Retina (tissue), 1 donor: ENCODE measurements around the gene UBE2G2.

Source experiments
- DNase-seq: peaks from one replicate; pipeline ENCODE4 v3.0.0-alpha.2; 2016

The UBE2G2 gene

GRCh38 chr21:44742418-44743153, 59.0 kb downstream of the UBE2G2 start:
- DNase-seq, result no peak

GRCh38 chr21:44741921-44742320, 59.7 kb downstream of the UBE2G2 start:
- no peak for DNase-seq

DNA sequence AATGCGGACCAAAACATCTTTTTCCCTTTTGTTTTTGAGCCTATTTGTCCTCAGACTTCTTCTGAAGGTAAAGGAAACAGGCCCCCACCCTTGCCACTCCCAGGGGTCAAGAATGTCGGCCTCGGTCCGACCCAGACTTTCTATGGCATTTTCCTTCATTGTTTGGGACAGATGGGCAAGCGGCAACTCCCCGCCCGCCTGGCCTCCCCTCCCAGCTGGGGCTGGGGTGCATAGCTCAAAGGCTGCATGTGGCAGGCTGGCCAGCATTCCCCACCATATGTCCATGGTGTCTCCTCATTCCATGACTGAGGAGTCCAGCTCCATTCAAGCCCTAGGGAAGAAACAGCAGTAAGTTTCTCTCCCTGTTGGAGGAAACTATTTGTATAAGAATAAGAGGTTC, 60.9 kb downstream of the UBE2G2 start:
- DNase-seq, result no peak

- DNase-seq, result no peak
These were observed 62.3 kb downstream of the UBE2G2 start for GRCh38 chr21:44739316-44739715.

DNA sequence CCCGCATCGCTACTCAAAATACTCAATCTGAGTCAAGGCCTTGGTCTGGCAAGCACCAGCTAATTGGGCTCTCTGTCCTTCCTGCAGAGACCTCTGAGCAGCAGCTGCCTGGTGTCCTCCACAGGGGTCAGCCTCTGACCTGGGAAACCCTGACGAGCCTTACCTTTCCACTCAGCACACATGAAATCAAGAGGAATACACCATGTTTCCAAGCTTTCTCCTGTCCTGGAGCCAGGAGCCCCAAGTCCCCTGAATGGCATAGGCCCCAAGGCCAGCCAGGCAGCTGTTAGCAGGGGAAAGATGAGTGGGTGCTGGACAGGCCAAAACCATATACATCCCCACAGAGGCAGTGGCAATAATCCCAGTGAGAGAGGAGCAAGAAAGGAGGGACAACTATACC, 63.0 kb downstream of the UBE2G2 start:
- no peak for DNase-seq

DNA sequence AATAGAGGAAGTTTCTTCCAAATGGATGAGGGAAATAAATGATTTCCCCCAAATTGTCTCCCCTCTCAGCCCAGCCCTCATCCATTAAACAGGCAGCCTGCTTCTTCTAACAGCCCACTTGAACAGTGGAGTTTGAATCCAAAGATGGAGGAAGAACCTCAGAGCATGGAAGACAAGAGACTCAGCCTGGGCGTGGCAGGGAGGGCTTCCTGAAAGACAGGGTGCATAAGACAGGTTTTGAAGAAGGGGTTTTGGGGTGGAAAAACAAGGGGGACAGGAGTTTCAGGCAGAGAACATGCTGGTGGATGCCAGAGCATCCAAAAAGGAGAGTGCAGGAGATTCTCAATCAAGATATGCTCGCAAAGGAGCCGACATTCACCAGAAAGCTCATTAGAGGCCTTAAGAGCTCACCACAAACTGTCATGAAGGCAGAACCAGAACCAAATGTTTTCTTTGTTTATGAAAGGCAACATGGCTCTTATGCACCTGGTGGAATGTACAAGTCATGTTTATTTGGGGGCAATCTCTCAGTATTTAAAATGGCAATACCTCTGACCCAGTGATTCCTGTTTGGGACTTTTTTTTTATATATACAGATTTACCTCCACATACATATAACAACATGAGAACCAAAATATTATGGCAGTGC, 63.8 kb downstream of the UBE2G2 start:
- peak; percentile 53 for DNase-seq

GRCh38 chr21:44736291-44737004, 65.2 kb downstream of the UBE2G2 start:
- no peak for DNase-seq

DNA sequence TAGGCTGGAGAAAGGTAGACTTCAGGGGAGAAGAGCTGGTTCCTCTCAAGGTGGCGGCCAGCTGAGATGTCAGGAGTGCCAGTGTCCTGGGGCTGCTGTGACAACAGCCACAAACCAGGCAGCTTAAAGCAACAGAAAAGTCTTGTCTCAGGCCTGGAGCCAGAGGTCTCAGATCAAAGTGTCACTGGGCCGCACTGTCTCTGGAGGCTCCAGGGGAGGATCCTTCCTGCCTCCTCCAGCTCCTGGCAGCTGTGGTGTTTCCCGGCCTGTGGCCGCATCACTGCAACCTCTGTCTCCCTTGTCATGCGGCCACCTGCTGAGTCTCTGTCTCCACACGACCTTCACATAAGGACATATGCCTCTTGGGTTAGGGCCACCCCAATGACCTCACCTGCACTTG, 65.8 kb downstream of the UBE2G2 start:
- DNase-seq, result no peak

DNA sequence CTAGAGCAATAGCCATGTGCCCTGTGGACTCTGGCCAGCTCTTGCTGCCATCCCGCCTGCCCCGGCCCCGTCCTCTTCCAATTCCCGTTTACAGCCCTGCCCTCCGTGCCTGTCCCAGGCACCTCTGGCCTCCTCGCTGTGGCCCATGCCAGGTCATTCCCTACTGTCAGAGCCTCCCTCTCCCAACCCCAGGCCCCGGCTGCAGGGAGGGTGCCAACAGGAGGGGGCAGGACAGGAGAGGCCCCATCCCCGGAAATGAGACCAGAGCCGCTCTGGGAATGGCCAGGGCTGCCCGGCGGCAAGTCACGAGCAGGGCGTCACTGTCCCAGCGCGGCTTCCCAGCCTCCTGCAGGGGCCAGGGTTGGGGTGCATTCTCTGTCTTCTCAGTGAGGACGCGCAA, 66.8 kb downstream of the UBE2G2 start:
- no peak for DNase-seq

- no peak for DNase-seq
These were observed 67.4 kb downstream of the UBE2G2 start for GRCh38 chr21:44734026-44734745.

DNA sequence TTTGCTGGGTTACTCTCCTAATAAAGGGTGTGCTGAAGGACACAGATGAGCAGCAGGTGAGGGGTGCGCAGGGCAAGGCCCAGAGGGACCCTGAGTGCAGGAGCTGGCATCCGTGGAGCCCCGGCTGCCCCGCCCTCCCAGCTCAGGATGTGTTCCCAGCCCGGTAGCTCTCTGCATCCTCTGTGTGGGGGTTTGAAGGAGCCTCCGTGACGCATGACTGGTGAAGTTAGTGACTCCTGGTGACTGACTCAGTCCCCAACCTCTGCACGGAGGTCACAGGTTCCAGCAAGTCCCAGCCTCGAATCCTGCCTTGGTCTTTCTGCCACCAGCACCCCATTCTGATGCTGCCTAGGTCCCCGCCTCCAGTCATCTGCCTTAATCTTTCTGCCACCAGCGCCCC, 68.7 kb downstream of the UBE2G2 start:
- DNase-seq, result no peak

GRCh38 chr21:44732263-44732662, 69.4 kb downstream of the UBE2G2 start:
- no peak for DNase-seq

GRCh38 chr21:44730951-44731579, 70.6 kb downstream of the UBE2G2 start:
- DNase-seq, result no peak

DNA sequence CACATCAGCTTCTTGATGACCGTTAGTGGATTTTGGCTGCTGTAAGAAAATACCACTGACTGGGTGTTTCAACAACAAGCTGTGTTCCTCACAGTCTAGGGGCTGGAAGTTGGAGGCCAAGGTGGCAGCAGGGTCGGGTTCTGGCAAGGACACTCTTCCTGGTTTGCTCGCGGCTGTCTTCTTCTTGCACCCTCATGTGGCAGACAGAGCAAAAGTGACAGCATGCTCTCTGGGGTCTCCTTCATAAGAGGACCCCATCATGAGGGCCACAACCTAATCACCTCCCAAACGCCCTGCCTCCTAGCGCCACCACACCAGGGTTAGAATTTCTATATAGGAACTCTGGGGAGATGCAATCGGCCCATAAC, 71.6 kb downstream of the UBE2G2 start:
- DNase-seq, result no peak

DNA sequence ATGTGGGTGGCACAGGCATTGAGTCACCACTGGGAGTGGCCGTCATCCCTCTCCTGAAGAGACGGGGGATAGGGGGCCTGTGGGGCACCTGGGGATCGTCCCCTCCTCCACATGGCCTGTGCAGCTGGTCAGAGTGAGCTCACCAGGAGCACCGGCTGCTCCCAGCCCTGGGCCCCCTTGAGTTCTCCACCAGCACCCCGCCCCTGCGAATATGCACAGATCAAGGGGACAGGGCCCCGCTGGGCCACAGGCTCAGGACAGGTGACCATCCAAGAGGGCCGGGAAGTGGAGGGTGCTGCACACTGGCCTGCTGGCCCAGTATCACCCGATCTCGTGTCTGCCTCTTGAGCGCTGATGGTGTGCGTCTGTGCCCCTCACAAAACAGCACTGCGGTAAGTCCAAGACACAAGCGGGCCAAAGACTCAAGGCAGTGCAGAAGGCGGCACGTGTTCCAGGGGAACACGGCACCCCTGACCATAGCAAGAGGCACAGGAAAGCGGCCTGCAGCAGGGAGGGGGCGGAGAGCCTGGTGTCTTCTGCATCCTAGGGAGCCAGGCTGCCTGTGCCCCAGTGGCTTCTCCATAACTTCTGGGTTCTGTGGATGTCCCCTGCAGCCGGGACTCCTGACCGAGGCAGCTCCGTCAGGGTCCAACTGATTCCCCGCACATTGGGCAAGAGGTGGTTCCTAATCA, 72.1 kb downstream of the UBE2G2 start:
- no peak for DNase-seq

GRCh38 chr21:44728716-44729115, 72.9 kb downstream of the UBE2G2 start:
- DNase-seq, result no peak

GRCh38 chr21:44727757-44728156, 73.9 kb downstream of the UBE2G2 start:
- no peak for DNase-seq

DNA sequence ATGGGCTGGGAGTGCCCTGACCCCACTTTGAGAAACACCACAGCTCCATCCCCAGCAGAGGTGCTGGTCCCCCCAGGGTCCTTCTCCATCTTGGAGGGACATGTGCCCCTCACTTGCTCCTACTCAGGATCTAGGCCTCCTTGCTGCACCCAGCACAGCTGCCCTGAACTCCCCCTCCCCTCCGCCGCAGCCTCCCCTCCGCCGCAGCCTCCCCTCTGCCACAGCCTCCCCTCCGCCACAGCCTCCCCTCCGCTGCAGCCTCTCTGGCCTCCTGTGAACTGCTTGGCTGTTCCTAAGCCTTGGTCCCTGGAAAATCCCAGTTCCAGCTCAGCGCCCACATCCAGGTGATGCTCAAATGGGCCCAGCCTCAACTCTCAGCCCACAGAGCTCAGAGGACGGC, 74.3 kb downstream of the UBE2G2 start:
- DNase-seq, result no peak

DNA sequence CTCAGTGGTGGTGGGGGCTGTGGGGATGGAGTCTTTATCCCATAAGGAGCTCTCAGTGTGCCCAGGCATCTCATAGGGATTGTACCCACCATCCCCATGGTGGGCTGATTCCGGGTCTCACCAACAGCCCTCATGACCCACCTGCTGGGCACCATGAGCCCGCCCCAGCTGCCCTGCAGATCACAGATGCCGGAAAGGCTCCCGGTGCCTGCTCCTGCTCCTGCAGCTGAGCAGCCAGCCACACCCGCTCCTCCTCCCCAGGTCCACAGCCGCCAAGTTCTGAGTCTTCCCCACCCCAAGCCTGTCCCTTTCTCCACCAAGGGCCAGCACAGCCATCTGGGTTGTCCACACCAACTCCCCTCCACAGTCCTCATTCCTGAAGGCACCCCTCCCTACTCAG, 74.8 kb downstream of the UBE2G2 start:
- DNase-seq, result no peak

- DNase-seq, result no peak
These were observed 76.7 kb downstream of the UBE2G2 start for GRCh38 chr21:44724926-44725325.

DNA sequence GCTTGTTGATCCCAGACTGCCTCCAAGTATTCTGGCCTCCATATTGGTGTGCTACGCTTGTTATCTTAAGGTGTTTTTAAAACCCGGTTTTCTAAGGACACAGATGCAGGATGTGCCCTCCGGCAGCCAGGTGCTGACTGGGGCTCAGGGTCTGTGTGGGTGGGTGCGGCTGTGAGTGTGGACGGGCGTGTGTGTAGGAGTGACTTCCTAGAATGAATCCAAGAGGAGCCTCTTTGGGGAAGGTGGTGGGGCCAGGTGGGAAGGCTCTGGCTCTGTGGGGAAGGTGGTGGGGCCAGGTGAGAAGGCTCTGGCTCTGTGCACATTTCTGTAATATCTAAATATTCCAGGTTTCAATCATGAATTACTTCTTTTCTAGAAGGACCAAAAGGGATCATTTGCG, 77.4 kb downstream of the UBE2G2 start:
- no peak for DNase-seq
